ENCODE results near the gene MAGI2.
"Not testable (repeated sequence)": the region's sequence is repeated elsewhere in the genome, so short reads cannot be mapped to it uniquely, and the experiment has no call there.

The MAGI2 gene

GRCh38 chr7:78260826-78261225, 1192.6 kb downstream of the MAGI2 start:
- DNase-seq: no peak

- no peak for DNase-seq
These were observed 1198.8 kb downstream of the MAGI2 start for GRCh38 chr7:78254726-78255055.

GRCh38 chr7:78253850-78254725, 1199.4 kb downstream of the MAGI2 start:
- no peak for DNase-seq

DNA sequence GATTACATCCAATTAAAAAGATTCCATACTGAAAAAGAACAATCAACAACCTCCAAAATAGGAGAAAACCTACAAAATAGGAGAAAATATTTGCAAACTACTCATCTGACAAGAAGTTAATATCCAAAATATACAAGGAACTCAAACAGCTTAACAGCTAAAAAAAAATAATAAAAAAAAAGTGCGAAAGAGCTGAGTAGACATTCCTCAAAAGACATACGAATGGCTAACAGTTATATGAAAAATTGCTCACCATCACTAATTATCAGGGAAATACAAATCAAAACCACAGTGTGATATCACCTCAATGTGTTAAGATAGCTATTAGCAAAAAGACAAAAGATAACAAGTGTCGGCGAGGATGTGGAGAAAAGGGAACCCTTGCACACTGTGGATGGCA, 1204.6 kb downstream of the MAGI2 start:
- no peak for DNase-seq

- no peak for DNase-seq
These were observed 1205.4 kb downstream of the MAGI2 start for GRCh38 chr7:78247910-78248689.

DNA sequence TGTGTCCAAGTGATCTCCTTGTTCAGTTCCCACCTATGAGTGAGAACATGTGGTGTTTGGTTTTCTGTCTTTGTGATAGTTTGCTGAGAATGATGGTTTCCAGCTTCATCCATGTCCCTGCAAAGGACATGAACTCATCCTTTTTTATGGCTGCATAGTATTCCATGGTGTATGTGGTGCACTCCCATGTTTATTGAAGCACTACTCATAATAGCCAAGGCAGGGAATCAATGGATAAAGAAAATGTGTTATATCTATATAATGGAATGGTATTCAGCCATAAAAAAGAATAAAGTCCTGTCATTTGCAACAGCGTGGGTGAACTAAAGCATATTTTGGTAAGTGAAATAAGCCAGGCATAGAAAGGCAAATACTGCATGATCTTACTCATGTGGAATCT, 1213.3 kb downstream of the MAGI2 start:
- not testable (repeated sequence) for DNase-seq

DNA sequence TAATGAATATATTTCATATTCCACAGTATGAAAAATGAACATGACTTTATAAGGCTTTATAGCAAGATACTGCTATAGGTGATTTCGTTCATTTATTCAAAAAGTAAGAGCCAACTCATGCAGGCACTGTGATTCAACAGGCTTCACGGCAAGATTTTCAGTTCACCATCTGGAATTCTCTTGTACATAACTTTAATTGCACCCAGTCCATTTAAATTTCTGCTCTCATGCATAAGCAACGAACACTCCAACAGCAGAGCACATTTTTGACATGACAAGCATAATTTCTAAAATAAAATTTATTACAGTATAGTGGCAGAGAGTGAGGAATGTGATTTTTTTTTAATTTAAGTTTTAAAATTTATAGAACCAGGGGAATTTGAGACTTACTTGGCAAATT, 1218.8 kb downstream of the MAGI2 start:
- DNase-seq: no peak

GRCh38 chr7:78232806-78233205, 1220.7 kb downstream of the MAGI2 start:
- DNase-seq: no peak

- DNase-seq: no peak
These were observed 1227.3 kb downstream of the MAGI2 start for GRCh38 chr7:78226059-78226719.

- DNase-seq: no peak
These were observed 1227.9 kb downstream of the MAGI2 start for GRCh38 chr7:78225534-78225933.

- no peak for DNase-seq
These were observed 1228.5 kb downstream of the MAGI2 start for GRCh38 chr7:78224923-78225322.

GRCh38 chr7:78223598-78223997, 1229.9 kb downstream of the MAGI2 start:
- no peak for DNase-seq

DNA sequence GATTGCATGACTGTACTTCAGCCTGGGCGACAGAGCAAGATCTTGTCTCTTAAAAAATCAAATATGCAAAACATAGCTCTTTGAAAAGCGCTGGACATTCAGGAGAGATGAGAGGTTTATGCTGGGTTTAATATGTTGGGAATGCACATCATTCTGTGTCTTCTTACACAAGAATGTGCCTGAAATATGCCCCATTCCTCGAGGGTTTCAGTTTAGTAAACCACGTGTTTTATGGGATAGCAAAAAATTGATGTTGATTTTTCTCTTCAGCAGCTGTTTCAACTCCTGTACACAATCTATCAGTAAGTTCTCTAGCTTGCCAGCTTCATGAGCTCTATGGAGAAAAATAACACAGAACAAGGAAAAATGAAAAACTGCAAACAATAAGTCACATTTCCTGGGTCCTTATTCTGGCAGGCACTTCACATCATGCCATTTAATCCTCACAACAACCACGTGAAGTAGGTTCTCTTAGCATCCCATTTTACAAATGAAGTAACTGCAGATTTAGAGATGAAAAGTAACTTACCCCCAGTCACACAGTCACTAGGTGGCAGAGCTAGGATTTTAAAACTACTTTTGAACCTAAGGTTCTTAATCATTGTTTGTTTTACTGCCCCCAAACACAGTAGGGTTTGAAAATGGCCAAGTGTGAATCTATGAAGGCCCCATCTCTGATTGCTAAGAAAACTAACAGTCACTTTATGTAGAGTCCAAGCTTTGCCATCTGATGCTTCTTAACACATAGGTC, 1231.3 kb downstream of the MAGI2 start:
- no peak for DNase-seq

GRCh38 chr7:78220754-78221153, 1232.7 kb downstream of the MAGI2 start:
- DNase-seq: no peak

DNA sequence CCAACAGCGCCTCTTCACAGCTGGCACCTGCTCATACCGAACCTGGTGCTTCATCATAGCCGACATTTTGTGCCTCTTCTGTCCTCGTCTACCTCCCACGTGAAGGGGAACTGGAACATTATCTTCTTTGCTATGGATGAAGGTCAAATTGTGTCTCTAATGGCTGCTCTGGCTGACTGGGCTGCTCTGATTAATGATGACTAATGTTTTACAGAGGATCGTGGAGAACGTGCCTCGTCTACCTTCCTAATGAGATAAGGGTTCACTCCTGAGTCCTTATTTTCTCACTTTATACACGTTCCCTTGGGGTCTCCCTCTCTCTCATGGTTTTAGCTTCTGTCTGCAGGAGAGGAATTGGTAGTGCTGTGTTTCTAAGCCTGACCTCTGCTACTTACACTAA, 1234.6 kb downstream of the MAGI2 start:
- DNase-seq: no peak

DNA sequence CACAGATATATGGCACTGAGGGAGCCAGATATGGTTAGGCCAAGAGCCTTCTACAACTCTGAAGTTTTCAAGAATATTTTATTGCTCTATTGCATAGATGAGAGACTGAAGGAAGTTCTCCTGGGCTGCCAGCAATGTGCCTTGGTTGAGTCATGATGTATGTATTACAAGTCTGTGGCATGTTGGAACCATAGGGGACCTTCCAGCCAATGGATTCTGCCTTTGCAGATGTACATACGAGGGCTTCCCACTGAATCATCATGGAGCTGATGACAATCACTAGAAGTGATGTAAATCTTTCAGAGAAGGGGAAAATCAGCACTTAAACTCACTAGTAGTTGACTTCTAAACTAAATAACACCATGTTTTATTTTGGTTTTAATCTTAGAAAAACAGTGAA, 1235.4 kb downstream of the MAGI2 start:
- DNase-seq: no peak

GRCh38 chr7:78215199-78215598, 1238.3 kb downstream of the MAGI2 start:
- DNase-seq: no peak

DNA sequence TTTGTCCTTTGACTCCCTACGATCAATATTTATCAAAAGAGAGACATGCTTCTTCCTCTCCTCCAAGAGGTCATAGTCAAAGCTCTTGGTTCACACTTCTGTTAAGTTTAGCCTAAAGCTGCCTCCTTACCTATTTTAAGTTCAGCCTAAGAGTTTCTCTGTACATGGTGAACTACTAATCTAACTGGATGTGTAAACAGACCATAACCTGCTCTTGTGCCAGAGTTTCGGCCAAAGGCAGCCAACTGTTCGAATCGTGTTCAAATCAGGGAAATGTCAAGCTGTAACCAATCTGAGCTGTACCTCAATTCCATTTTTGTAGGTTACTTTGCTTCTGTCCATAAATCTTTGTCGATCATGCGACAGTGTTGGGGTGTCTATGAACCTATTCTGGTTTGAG, 1240.1 kb downstream of the MAGI2 start:
- DNase-seq: no peak

- no peak for DNase-seq
These were observed 1240.9 kb downstream of the MAGI2 start for GRCh38 chr7:78212476-78213060.

GRCh38 chr7:78207269-78207668, 1246.2 kb downstream of the MAGI2 start:
- DNase-seq: no peak

- DNase-seq: no peak
These were observed 1246.7 kb downstream of the MAGI2 start for GRCh38 chr7:78206769-78207168.

DNA sequence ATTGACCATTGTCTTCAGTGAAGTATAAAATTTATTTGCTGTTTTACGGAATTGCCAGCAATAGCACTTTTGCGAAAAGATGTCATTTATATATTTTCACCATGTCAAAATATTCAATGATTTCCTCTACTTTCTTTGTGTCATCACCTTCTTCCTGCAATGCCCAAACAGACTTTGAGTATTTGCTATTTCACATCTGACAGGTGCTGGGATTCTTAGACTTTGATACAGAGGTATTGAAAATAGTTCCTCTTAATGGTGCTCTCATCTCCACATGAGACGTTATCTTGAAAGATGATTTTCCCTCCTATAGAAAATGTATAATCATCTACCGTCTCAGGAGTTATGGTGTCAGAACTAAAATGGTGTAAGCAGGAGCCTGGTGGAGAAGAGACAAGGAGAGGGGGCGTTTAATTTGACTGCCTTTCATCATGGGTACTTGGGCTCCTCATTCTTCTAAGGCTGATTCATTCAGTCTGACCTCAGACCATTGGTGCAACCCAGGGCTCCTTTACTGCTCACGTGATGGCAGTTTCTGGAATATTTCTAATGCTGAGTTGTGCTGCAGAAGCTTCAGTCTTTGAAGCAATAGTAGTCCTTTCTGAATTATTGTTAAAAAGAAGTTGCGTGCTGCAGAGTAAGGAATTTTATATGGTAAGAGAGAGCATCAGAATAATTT, 1250.3 kb downstream of the MAGI2 start:
- no peak for DNase-seq
